Spleen (tissue), 7 donors: ENCODE measurements around the gene BFSP1.

Experiments used
- CTCF ChIP-seq, 11 experiments: fragments of 200-600 bp in 7 of 11; fragments of 450-650 bp in 4 of 11; sonication (generic) in 4 of 11; IDR thresholded peaks in 8 of 11; conservative IDR thresholded peaks in 3 of 11; 1 replicate in 7 of 11; 2 replicates in 4 of 11; pipeline versions ENCODE4 v1.4.0 to v1.8.0; 2016 to 2021; ENCODE audit warnings: antibody characterized with exemption in 11 of 11, inconsistent platforms in 4 of 11, mild to moderate bottlenecking in 1 of 11
- POLR2A ChIP-seq, 3 donors: fragments of 450-650 bp; IDR thresholded peaks; one replicate each; pipeline ENCODE4 v1.5.1; 2017; ENCODE audit warnings: antibody characterized with exemption in 3 of 3, mild to moderate bottlenecking in 1 of 3
- donor health status: DM: no; HTN: no; CAD: no; lungs with moderate emphysema.
- donor health status: DM: no; HTN: no; CAD: no.
- donor health status: DM: no; HTN: no; CAD: no.

DNA sequence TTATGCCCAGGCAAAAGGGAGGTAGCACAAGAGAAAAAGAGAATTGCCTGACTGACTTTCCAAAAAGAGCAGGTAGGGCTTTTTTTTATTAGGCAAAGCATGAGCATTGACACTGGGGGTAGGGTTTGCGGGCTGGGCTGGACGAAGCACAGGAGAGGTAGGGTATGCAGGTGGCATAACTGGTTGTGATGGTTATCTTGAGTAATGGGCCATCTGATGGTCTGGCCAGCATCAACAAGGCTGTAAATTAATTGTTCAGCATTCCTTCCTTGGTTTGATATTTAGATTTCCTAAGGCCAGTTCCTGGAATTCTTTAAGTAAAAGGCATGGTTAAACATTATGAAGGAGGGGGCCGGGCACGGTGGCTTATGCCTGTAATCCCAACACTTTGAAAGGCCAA lies 13.9 kb upstream of the BFSP1 start:
- no peak for TF ChIP-seq POLR2A (IDR thresholded peaks at IDR 0.05)
- TF ChIP-seq CTCF (IDR thresholded peaks at IDR 0.05 in 8 of 11, conservative IDR thresholded peaks at IDR 0.05 in 3 of 11), result no peak
